ENCODE results near the gene SEPTIN12.

DNA sequence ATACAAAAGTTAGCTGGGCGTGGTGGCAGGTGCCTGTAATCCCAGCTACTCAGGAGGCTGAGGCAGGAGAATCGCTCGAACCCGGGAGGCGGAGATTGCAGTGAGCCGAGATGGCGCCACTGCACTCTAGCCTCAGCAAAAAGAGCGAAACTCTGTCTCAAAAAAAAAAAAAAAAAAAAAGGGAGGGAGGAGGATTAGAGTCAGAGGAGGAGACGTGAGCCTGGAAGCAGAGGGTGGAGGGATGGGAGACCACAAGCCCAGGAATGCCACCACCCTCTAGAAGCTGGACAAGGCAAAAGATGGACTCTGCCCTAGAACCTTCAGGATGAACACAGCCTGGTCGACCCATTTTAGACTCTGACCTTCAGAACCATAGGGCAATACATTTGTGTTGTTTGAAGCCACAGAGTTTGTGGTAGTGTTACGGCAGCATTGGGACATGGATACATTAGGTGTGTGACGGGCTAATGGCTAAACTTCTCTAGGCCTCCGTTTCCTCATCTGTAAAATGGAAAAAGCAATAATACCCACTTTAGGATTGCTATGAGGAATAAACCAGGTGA, 4.9 kb upstream of the SEPTIN12 start:
- no peak for TF ChIP-seq CTCF (IDR thresholded peaks at IDR 0.05)
- no peak for TF ChIP-seq POLR2A (IDR thresholded peaks at IDR 0.05)
- no peak for TF ChIP-seq POLR2AphosphoS5 (IDR thresholded peaks at IDR 0.05; ENCODE audit: insufficient read depth in 1 of 2, low read depth in 1 of 2)

Measured in vagina (tissue), 2 donors.